ENCODE data around the gene CLTC.

- TF ChIP-seq POLR2A (IDR thresholded peaks at IDR 0.05; ENCODE audit: extremely low read depth, insufficient read length) (no peak), CTCF (IDR thresholded peaks at IDR 0.05; ENCODE audit: low read depth, low read length) (no peak), MYC (IDR thresholded peaks at IDR 0.05; ENCODE audit: low read depth, low read length) (no peak)
Observed at GRCh38 chr17:59722623-59723022, 102.9 kb downstream of the CLTC start.

Data from NB4 (cell line).